NCI-H1436 (cell line): Measurements from ENCODE around the gene PPP1R14C.

ENCODE experiments used
- DNase-seq: peaks from one replicate; lab custom pipeline; 2025; lab: John Stamatoyannopoulos, UW

The PPP1R14C gene

GRCh38 chr6:150296890-150297289, 154.0 kb downstream of the PPP1R14C start:
- no peak for DNase-seq

GRCh38 chr6:150297327-150298029, 154.6 kb downstream of the PPP1R14C start:
- no peak for DNase-seq

- DNase-seq = no peak
These were observed 155.2 kb downstream of the PPP1R14C start for GRCh38 chr6:150298030-150298380.

GRCh38 chr6:150298676-150299075, 155.8 kb downstream of the PPP1R14C start:
- no peak for DNase-seq
